ENCODE results near the gene FSCN2. TPM values are rescaled to one million over a fixed set of nuclear protein-coding genes. Genes with fewer than 3 reads are reported as not detected.

FSCN2 gene
- total and polyA plus RNA-seq, 2 of the 4 experiments (the other 2 are of a cell fraction) = 0.18 to 0.84 TPM

GRCh38 chr17:81570964-81571363 is 42.8 kb downstream of the FSCN2 start:
- no peak overlapping the region for H2BK15ac ChIP-seq (ENCODE audit: low read depth, low read length)
- H3K4ac ChIP-seq (ENCODE audit: low read depth, low read length) = no peak overlapping the region
- H4K91ac ChIP-seq (ENCODE audit: insufficient read depth, low read depth, low read length) = no peak overlapping the region
- POLR2A ChIA-PET (ENCODE audit: unreplicated experiment) = no interaction called here
- DNase-seq = no peak
- H4K5ac ChIP-seq (ENCODE audit: low read depth, low read length) = no peak overlapping the region
- no TSS peak for BruUV-seq (replicated peaks)
- peaks cover 32% of the 10 kb centered on the region for H3K9me1 ChIP-seq (ENCODE audit: insufficient read depth, low read length)
- no peak overlapping the region for H3K9ac ChIP-seq (ENCODE audit: low read depth, low read length)
- CTCF ChIA-PET = no interaction called here
- no peak overlapping the region for H3K27ac ChIP-seq (ENCODE audit: insufficient read depth, low read length)
- H2BK120ac ChIP-seq (ENCODE audit: low read depth, low read length) = no peak overlapping the region
- H2BK20ac ChIP-seq (ENCODE audit: low read depth, low read length) = no peak overlapping the region
- in situ Hi-C loops (cut with MboI; ENCODE audit: low sequenced_read_pairs) (no loop called here), intact Hi-C loops (cut with micrococcal nuclease) (no loop called here), dilution Hi-C loops (cut with HindIII; ENCODE audit: low sequenced_read_pairs, unreplicated experiment) (no loop called here)
- H4K20me1 ChIP-seq (ENCODE audit: insufficient read depth, low read length) = peaks cover 12% of the 10 kb centered on the region
- no peaks in the 10 kb centered on the region for H3K9me3 ChIP-seq (ENCODE audit: control insufficient read depth, insufficient read depth, low read length)
- no peaks in the 10 kb centered on the region for H3K27me3 ChIP-seq (ENCODE audit: control insufficient read depth, insufficient read depth, low read length)
- TF ChIP-seq RFX5 (IDR thresholded peaks at IDR 0.05; ENCODE audit: low read depth, low read length) = no peak
- no peak for TF ChIP-seq MXI1 (IDR thresholded peaks at IDR 0.05; ENCODE audit: borderline replicate concordance, low read depth, low read length)
- H2AK9ac ChIP-seq (replicated peaks; ENCODE audit: low read depth, low read length, poor library complexity) = no peak overlapping the region
- H3K4me2 ChIP-seq (ENCODE audit: low read depth, low read length) = no peak overlapping the region
- H3K56ac ChIP-seq (ENCODE audit: extremely low read depth, insufficient read depth, low read length) = no peak overlapping the region
- H3K18ac ChIP-seq (ENCODE audit: low read depth, low read length) = no peak overlapping the region
- WGBS, 2 experiments (ENCODE audit: extremely low coverage in 2 of 2, insufficient read length in 1 of 2) = 97% methylated on average over 7 of the region's 11 CpGs; no CpG with 5 or more reads in 1 of the 2 experiments
- peaks cover 54% of the 10 kb centered on the region for H3K36me3 ChIP-seq (ENCODE audit: control insufficient read depth, insufficient read depth, low read length)
- H2BK5ac ChIP-seq (ENCODE audit: low read depth, low read length, poor library complexity, severe bottlenecking) = no peak overlapping the region
- no peak overlapping the region for H3K23ac ChIP-seq (ENCODE audit: low read depth, low read length)
- peaks cover 44 to 82% of the 10 kb centered on the region in 2 experiments for H3K79me1 ChIP-seq (ENCODE audit: low read depth in 1 of 2, low read length in 2 of 2)
- ATAC-seq (ENCODE audit: low read depth) = no peak
- peaks cover 23% of the 10 kb centered on the region for H3K4me1 ChIP-seq (ENCODE audit: control insufficient read depth, insufficient read depth, low read length)
- no peak overlapping the region for H2AFZ ChIP-seq (replicated peaks; ENCODE audit: low read length, poor library complexity)
- H3K14ac ChIP-seq (replicated peaks; ENCODE audit: low read depth, low read length) = no peak overlapping the region
- H3K4me3 ChIP-seq (ENCODE audit: insufficient read depth, low read depth, low read length) = no peak overlapping the region
- H2AK5ac ChIP-seq (ENCODE audit: low read depth, low read length) = no peak overlapping the region
- no peak overlapping the region for H4K8ac ChIP-seq (ENCODE audit: low read depth in 2 of 2, low read length in 2 of 2)

All from IMR-90 (cell line).